ENCODE measurements around the gene ATXN3. TPM values are rescaled to one million over a fixed set of nuclear protein-coding genes. Genes with fewer than 3 reads are reported as not detected.

The ATXN3 gene
- 60.0 and 74.2 TPM in 2 replicates for total RNA-seq

DNA sequence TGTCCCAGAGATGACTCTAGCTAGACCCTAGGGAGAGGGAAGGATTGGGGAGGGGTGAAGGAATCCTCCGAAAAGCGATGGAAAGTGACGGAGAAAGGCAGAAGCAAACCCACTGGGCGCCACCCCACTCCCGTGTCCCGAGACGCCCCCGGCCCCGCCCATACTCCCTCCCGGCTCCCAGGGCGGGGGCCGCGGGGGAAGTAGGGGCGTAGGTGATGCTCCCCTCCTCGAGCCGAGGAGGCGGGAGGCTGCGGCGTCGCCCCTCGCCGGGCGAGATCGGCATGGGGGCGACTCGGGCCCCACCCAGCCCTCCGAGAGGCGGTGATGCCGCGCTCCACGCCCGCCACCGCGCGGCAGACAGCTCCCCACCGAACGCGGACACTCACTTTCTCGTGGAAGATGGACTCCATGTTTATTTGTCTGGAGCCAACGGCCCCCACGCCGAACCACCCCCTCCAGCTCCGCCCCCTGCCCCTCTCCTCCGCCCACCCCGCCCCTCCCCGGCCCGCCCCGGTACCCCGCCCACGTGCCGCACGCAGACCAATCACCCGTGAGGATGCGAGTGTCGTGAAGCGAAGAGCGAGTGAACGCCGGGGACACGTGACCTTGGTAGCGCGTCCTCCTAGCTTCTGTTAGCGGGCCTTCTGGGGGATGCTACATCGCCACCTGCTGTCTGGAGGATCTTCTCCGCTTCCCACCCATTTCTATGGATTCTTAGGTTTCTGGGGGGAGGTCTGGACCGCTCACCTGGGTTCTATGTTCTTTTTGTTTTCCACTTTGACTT, at the start of gene ATXN3:
TSS of gene ATXN3 (minus strand) at position 440 of the 784 bp plus-strand sequence. CDS start at position 410, 30 bp downstream.

GRCh38 chr14:92121670-92122350, 15.4 kb upstream of the ATXN3 start, which contains the start of the genes CPSF2 and NDUFB1:
TSS of gene CPSF2 (plus strand) at chr14:92121969. CDS start at chr14:92130985, 9,016 bp downstream.
TSS of gene NDUFB1 (minus strand) at chr14:92121706. CDS start at chr14:92117637, 4,069 bp downstream.

GRCh38 chr14:92039719-92040430, 66.5 kb downstream of the ATXN3 start, which contains the start of gene TRIP11:
TSS of gene TRIP11 (minus strand) at chr14:92040059. CDS start at chr14:92039685, 374 bp downstream.

Other genes with a start within 250 kb of the ATXN3 start
- gene TC2N, start 239.0 kb downstream of the ATXN3 start, total RNA-seq, result 0.28 and 0.65 TPM in 2 replicates
- gene FBLN5, start 158.9 kb downstream of the ATXN3 start, total RNA-seq, result 35.4 and 46.7 TPM in 2 replicates
- 30.7 and 31.1 TPM in 2 replicates for gene TRIP11, start 66.5 kb downstream of the ATXN3 start, total RNA-seq
- 253 and 349 TPM in 2 replicates for gene NDUFB1, start 15.1 kb upstream of the ATXN3 start, total RNA-seq
- 31.3 and 47.4 TPM in 2 replicates for gene CPSF2, start 15.4 kb upstream of the ATXN3 start, total RNA-seq
- not detected in 2 replicates for gene SLC24A4, start 216.6 kb upstream of the ATXN3 start, total RNA-seq